Esophagus muscularis mucosa (tissue), 4 donors: ENCODE results near the gene APP.

Experiments
- EP300 ChIP-seq: sonication (generic); formaldehyde crosslinking; IDR thresholded peaks from one replicate; pipeline ENCODE4 v1.6.1; 2017; ENCODE audit warnings: antibody characterized with exemption
- POLR2A ChIP-seq: fragments of 450-650 bp; IDR thresholded peaks from one replicate; pipeline ENCODE4 v1.6.1; 2017; ENCODE audit warnings: antibody characterized with exemption, moderate library complexity, mild to moderate bottlenecking, low read depth
- POLR2AphosphoS5 ChIP-seq, 2 donors: sonication (generic); formaldehyde crosslinking; IDR thresholded peaks; one replicate each; pipeline ENCODE4 v1.6.1; 2017; ENCODE audit warnings: antibody characterized with exemption in 2 of 2
- TF ChIP-seq, protein P1 (sequence below), 3 experiments: fragments of 200-600 bp in 2 of 3; fragments of 450-650 bp in 1 of 3; sonication (generic) in 2 of 3; IDR thresholded peaks; one replicate each; pipeline ENCODE4 v1.5.1; 2017 to 2019; ENCODE audit warnings: antibody characterized with exemption in 3 of 3, mild to moderate bottlenecking in 2 of 3, moderate library complexity in 1 of 3

DNA sequence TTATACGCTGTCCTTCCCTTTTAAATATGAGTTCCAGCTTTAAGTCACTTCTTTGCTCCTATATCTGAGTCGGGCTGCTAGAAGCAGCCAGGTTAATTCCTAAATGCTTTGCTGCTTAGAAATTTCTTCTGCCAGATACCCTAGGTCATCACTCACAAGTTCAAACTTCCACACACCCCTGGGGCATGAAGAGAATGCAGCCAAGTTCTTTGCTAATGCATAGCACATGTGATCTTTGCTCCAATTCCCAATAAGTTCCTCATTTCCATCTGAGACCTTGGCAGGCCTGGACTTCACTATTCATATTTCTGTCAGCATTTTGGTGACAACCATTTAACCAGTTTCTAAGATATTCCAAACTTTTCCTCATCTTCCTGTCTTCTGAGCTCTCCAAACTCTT, 14.5 kb upstream of the APP start:
- TF ChIP-seq, protein P1, sequence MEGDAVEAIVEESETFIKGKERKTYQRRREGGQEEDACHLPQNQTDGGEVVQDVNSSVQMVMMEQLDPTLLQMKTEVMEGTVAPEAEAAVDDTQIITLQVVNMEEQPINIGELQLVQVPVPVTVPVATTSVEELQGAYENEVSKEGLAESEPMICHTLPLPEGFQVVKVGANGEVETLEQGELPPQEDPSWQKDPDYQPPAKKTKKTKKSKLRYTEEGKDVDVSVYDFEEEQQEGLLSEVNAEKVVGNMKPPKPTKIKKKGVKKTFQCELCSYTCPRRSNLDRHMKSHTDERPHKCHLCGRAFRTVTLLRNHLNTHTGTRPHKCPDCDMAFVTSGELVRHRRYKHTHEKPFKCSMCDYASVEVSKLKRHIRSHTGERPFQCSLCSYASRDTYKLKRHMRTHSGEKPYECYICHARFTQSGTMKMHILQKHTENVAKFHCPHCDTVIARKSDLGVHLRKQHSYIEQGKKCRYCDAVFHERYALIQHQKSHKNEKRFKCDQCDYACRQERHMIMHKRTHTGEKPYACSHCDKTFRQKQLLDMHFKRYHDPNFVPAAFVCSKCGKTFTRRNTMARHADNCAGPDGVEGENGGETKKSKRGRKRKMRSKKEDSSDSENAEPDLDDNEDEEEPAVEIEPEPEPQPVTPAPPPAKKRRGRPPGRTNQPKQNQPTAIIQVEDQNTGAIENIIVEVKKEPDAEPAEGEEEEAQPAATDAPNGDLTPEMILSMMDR (IDR thresholded peaks at IDR 0.05), result no peak
- TF ChIP-seq POLR2AphosphoS5 (IDR thresholded peaks at IDR 0.05) (no peak), POLR2A (no peak), EP300 (no peak)
